Endothelial cell of umbilical vein (primary cell): ENCODE measurements around the gene RUNDC3A. TPM values are rescaled to one million over a fixed set of nuclear protein-coding genes. Genes with fewer than 3 reads are reported as not detected.

Experiments used
- BruUV-seq: library from RNA; stranded (reverse); fragments of 400-500 nt; replicated peaks from 2 replicates; lab custom pipeline; 2021; lab: Mats Ljungman, UMichigan
- CTCF ChIA-PET: fragments of 300-600, 350-600 bp; sonication (Branson Sonifier 250); formaldehyde crosslinking; loops from one replicate; lab custom pipeline; 2021; ENCODE audit warnings: antibody characterized with exemption, inconsistent platforms; lab: Charles Lee
- POLR2A ChIA-PET: fragments of 300-600, 350-600 bp; sonication (Branson Sonifier 250); formaldehyde crosslinking; loops from one replicate; lab custom pipeline; 2021; ENCODE audit warnings: antibody characterized with exemption, inconsistent platforms; lab: Charles Lee
- DNase-seq: peaks from one replicate; pipeline ENCODE4 v3.0.0-alpha.2; 2011; ENCODE audit warnings: low read depth, low spot score
- FAIRE-seq: peaks from 2 replicates; lab custom pipeline; 2011; peaks lifted over from hg19 to GRCh38; lab: Jason Lieb, UNC
- H2AFZ ChIP-seq: 2 replicates; pipeline ENCODE4 v1.6.0; 2012; ENCODE audit warnings: low read depth, low read length, control low read depth, inconsistent platforms
- H3K27ac ChIP-seq: 2 replicates; pipeline ENCODE4 v1.5.1; 2011; ENCODE audit warnings: low read depth, mild to moderate bottlenecking, control low read depth, low read length, moderate library complexity; ENCODE audit not compliant: insufficient read depth
- H3K27me3 ChIP-seq, 2 experiments: 2 replicates each; pipeline versions ENCODE4 v1.6.0 to v1.6.1; 2011; ENCODE audit warnings: low read length in 2 of 2, mixed read lengths in 1 of 2; ENCODE audit not compliant: control insufficient read depth in 2 of 2, insufficient read depth in 2 of 2
- H3K36me3 ChIP-seq, 2 experiments: 2 replicates in 1 of 2; 3 replicates in 1 of 2; pipeline ENCODE4 v1.5.1; 2011; ENCODE audit warnings: low read length in 2 of 2, mild to moderate bottlenecking in 1 of 2, moderate library complexity in 1 of 2; ENCODE audit not compliant: control insufficient read depth in 2 of 2, insufficient read depth in 2 of 2; ENCODE audit errors: extremely low read depth in 1 of 2
- H3K4me1 ChIP-seq: 3 replicates; pipeline ENCODE4 v1.5.1; 2011; ENCODE audit warnings: mild to moderate bottlenecking, low read length; ENCODE audit not compliant: control insufficient read depth, insufficient read depth; ENCODE audit errors: extremely low read depth
- H3K4me2 ChIP-seq: 2 replicates; pipeline ENCODE4 v1.6.1; 2011; ENCODE audit warnings: low read length, control low read depth, mixed read lengths; ENCODE audit not compliant: insufficient read depth
- H3K4me3 ChIP-seq, 3 experiments: fragments of 200-600 bp in 1 of 3; sonication (generic), shearing (Covaris generic) in 1 of 3; replicated peaks in 1 of 3; 2 replicates each; pipeline ENCODE4 v1.5.1; 2011 to 2016; ENCODE audit warnings: control low read depth in 3 of 3, low read length in 3 of 3, mild to moderate bottlenecking in 2 of 3, inconsistent platforms in 1 of 3, low read depth in 1 of 3, moderate library complexity in 1 of 3; ENCODE audit not compliant: insufficient read depth in 1 of 3
- H3K79me2 ChIP-seq: 2 replicates; pipeline ENCODE4 v1.6.0; 2012; ENCODE audit warnings: low read length, inconsistent platforms; ENCODE audit not compliant: control insufficient read depth, insufficient read depth
- H3K9ac ChIP-seq: replicated peaks from 2 replicates; pipeline ENCODE3; 2011; ENCODE audit warnings: low read length, control low read depth; ENCODE audit not compliant: insufficient read depth; ENCODE audit errors: extremely low read depth
- H3K9me1 ChIP-seq: replicated peaks from 3 replicates; pipeline ENCODE4 v1.6.0; 2011; ENCODE audit warnings: mild to moderate bottlenecking, low read length; ENCODE audit not compliant: control insufficient read depth, insufficient read depth; ENCODE audit errors: extremely low read depth
- H3K9me3 ChIP-seq: replicated peaks from 2 replicates; pipeline ENCODE4 v1.5.1; 2012; ENCODE audit warnings: low read length, inconsistent platforms; ENCODE audit not compliant: control insufficient read depth, insufficient read depth
- H4K20me1 ChIP-seq: replicated peaks from 2 replicates; pipeline ENCODE3; 2011; ENCODE audit warnings: mild to moderate bottlenecking, low read length; ENCODE audit not compliant: control insufficient read depth, insufficient read depth; ENCODE audit errors: extremely low read depth
- FOS ChIP-seq: IDR thresholded peaks from 2 replicates; pipeline ENCODE4 v1.6.1; 2011; ENCODE audit warnings: mild to moderate bottlenecking, low read length, moderate library complexity, borderline replicate concordance; ENCODE audit not compliant: insufficient read depth
- MYC ChIP-seq: IDR thresholded peaks from one replicate; pipeline ENCODE4 v1.6.1; 2011; ENCODE audit warnings: mild to moderate bottlenecking, low read depth, low read length
- POLR2A ChIP-seq: IDR thresholded peaks from 2 replicates; pipeline ENCODE4 v1.6.1; 2012; ENCODE audit warnings: low read depth, mild to moderate bottlenecking, control low read depth, low read length
- POLR2AphosphoS5 ChIP-seq: IDR thresholded peaks from 2 replicates; pipeline ENCODE4 v1.6.1; 2012; ENCODE audit warnings: low read depth, mild to moderate bottlenecking, control low read depth, low read length, moderate library complexity; ENCODE audit not compliant: insufficient read depth
- dilution Hi-C: fragments of 300-500 bp; cut with MboI; formaldehyde crosslinking; loops from one replicate; pipeline ENCODE4 v1.15.0; 2019; ENCODE audit warnings: low sequenced_read_pairs; ENCODE audit not compliant: extremely low pct_ligation_motif_present
- intact Hi-C: fragments of 100-400 bp; cut with micrococcal nuclease; formaldehyde crosslinking; loops from one replicate; pipeline ENCODE4 v1.10.0; 2022
- polyA plus RNA-seq, 4 experiments: library from polyadenylated mRNA; depleted of rRNA in 3 of 4; stranded (reverse) in 3 of 4; unstranded in 1 of 4; fragments of >200 nt; gene quantifications; 2 replicates each; pipeline versions ENCODE4 v1.2.1 to v1.2.3, GENCODE V29; 2011 to 2012; ENCODE audit warnings: missing spikeins in 1 of 4
- total RNA-seq: library from RNA; stranded (reverse); gene quantifications from 2 replicates; pipeline ENCODE4 v1.2.3, GENCODE V29; 2021
- TF ChIP-seq, protein P1 (sequence below): IDR thresholded peaks from 2 replicates; pipeline ENCODE4 v1.6.1; 2011; ENCODE audit not compliant: insufficient read depth, insufficient read length
- TF ChIP-seq, protein P2 (sequence below), 2 donors: IDR thresholded peaks; 1 replicate in 1 of 2; 2 replicates in 1 of 2; pipeline ENCODE4 v1.5.1; 2011; ENCODE audit warnings: low read length in 2 of 2, mild to moderate bottlenecking in 2 of 2, moderate library complexity in 2 of 2, control low read depth in 1 of 2, inconsistent platforms in 1 of 2, low read depth in 1 of 2; ENCODE audit not compliant: insufficient read depth in 1 of 2; ENCODE audit errors: extremely low read depth in 1 of 2

The RUNDC3A gene
- total and polyA plus RNA-seq, 2 donors (not counting 3 experiments of a cell fraction or from before 2014, with no cell fraction given): 0.12 TPM; not detected in 1

DNA sequence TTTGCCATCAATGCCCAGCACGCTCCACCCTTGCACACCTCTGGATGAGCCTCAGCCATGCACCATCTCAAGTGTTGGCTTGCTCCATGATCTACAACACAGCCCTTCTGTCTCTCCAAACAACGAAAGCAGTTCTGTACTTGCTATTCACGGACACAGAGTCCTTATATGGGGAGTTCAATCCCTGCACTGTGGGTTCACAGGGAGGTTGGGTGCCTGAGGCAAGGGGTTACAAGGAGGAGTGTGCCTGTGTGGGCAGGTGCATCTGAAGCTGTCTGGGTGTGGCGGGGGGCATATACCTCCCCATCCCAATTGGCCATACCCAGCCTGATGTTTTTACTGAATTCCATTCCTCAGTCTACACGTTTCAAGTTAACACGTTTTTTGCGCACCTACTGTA lies 5.6 kb downstream of the RUNDC3A start:
- Histone ChIP-seq H3K4me1 (no peaks in the 10 kb centered on the region), H4K20me1 (no peaks in the 10 kb centered on the region), H3K36me3 (no peaks in the 10 kb centered on the region), H3K9me1 (no peaks in the 10 kb centered on the region), H3K27ac (no peak overlapping the region), H2AFZ (no peak overlapping the region), H3K27me3 (peaks cover 27 to 37% of the 10 kb centered on the region in 2 experiments), H3K9ac (no peak overlapping the region), H3K4me3 (no peak overlapping the region), H3K79me2 (no peaks in the 10 kb centered on the region), H3K4me2 (no peak overlapping the region), H3K9me3 (no peaks in the 10 kb centered on the region)
- FAIRE-seq (no peak), DNase-seq (no peak)
- ChIA-PET POLR2A (no interaction called here), CTCF (no interaction called here)
- dilution Hi-C loops (no loop called here), intact Hi-C loops (no loop called here)
- no TSS peak for BruUV-seq
- TF ChIP-seq, protein P1, sequence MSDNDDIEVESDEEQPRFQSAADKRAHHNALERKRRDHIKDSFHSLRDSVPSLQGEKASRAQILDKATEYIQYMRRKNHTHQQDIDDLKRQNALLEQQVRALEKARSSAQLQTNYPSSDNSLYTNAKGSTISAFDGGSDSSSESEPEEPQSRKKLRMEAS: no peak
- no peak for TF ChIP-seq FOS

DNA sequence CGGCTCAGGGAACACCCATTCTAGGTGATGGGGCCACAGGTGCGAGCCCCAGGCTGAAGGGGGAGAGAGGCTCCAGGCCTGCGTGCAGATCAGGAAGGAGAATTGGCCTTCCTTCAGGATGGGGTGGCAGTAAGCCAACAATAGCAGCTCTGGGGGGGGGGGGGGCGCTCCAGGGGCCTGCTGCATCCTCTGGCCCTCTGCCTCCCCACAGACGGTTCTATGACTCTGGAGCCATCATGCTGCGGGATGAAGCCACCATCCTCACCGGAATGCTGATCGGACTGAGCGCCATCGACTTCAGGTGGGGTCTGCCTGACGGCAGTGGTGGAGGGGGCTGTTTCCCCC lies 6.1 kb downstream of the RUNDC3A start:
- Histone ChIP-seq H3K9ac (no peak overlapping the region), H3K36me3 (peaks cover 0 to under 1% of the 10 kb centered on the region in 2 experiments), H3K27ac (no peak overlapping the region), H3K27me3 (peaks cover 24 to 37% of the 10 kb centered on the region in 2 experiments), H3K9me1 (no peaks in the 10 kb centered on the region), H3K4me1 (no peaks in the 10 kb centered on the region), H3K4me3 (no peak overlapping the region), H3K4me2 (no peak overlapping the region), H4K20me1 (no peaks in the 10 kb centered on the region), H3K79me2 (no peaks in the 10 kb centered on the region), H3K9me3 (no peaks in the 10 kb centered on the region), H2AFZ (no peak overlapping the region)
- no peak for FAIRE-seq
- ChIA-PET CTCF (interaction anchor here (1.1 kb wide), 1 partner anchor 128 kb away, joined by 3 read pairs; the partner anchor contains the start of gene TMUB2), POLR2A (no interaction called here)
- dilution Hi-C loops: no loop called here
- BruUV-seq: no TSS peak
- TF ChIP-seq POLR2A: no peak
- TF ChIP-seq, protein P1: no peak
- TF ChIP-seq POLR2AphosphoS5: no peak
- TF ChIP-seq MYC: no peak
- TF ChIP-seq, protein P2, sequence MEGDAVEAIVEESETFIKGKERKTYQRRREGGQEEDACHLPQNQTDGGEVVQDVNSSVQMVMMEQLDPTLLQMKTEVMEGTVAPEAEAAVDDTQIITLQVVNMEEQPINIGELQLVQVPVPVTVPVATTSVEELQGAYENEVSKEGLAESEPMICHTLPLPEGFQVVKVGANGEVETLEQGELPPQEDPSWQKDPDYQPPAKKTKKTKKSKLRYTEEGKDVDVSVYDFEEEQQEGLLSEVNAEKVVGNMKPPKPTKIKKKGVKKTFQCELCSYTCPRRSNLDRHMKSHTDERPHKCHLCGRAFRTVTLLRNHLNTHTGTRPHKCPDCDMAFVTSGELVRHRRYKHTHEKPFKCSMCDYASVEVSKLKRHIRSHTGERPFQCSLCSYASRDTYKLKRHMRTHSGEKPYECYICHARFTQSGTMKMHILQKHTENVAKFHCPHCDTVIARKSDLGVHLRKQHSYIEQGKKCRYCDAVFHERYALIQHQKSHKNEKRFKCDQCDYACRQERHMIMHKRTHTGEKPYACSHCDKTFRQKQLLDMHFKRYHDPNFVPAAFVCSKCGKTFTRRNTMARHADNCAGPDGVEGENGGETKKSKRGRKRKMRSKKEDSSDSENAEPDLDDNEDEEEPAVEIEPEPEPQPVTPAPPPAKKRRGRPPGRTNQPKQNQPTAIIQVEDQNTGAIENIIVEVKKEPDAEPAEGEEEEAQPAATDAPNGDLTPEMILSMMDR (IDR thresholded peaks at IDR 0.05; ENCODE audit: extremely low read depth in 1 of 2, insufficient read depth in 1 of 2, low read depth in 1 of 2, low read length in 2 of 2): no peak
- intact Hi-C loops: no loop called here
- DNase-seq: no peak
